ENCODE measurements around the gene CLTCL1.
"Not testable (repeated sequence)": the region's sequence is repeated elsewhere in the genome, so short reads cannot be mapped to it uniquely, and the experiment has no call there.

The CLTCL1 gene

DNA sequence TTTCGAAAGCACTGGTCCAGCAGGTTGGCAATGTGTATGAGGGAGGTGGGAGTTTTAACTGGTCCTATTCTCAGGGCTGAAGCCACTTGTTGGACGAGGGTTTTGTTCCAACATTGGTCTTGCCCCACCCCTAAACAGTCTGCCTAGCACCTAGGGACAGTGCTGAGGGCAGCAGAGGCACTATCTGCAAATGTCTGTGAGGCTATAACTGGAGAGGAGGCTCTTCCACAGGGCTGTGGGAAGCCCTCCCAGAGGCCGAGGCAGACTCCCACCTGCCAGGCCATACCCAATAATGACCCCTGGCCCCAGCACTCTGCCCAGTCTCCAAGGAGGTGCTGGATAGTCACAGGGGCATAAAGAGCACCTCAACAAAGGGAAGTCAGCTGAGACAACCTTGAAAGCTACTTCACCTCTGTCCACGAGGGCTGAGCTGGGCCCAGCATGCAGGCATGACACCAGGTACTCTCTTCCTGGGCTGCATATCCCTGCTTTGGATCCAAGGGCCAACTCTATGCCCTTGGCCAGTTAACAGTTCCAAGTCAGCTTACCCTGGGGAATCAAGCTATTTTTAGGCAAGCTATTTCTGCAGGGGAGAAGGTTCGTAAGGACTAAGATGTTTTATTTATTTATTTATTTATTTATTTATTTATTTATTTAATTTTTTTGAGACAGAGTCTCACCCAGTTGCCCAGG lies 72.8 kb downstream of the CLTCL1 start:
- DNase-seq (ENCODE audit: low spot score): no peak

DNA sequence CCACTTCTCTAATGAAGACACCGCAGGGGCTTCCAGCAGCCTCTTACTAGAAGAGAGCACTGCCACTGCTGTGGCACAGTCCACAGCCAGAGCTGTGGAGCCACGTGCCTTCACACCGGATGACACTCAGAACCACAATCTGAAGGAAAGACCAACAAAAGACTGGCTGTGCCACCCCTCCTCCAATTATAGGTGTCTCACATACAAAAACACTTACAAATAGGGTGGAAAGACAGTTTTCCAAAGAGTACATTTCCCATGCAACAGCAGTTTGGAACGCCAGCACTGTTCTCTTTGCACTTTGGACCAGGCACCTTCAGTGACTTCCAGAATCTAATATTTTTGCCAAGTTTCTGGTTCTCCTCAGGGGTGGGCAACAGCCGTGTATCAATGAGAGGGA lies 74.9 kb downstream of the CLTCL1 start:
- DNase-seq (ENCODE audit: low spot score): no peak

DNA sequence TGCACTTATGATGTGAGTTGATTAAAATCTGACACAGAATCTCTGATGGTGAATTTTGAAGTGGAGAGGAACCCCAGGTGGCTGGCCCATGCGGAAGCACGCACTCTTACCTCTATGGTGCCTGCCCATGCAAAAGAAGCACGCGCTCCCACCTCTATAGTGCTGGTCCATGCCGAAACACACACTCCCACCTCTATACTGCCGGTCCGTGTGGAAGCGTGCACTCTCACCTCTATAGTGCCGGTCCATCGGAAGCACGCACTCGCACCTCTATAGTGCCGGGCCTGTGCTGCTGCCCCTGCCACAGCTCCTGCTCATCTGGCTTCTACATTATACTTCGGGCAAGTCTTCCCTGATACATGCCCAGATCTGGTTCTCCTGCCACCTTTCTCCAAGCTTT lies 76.2 kb downstream of the CLTCL1 start:
- no peak for DNase-seq (ENCODE audit: low spot score)

DNA sequence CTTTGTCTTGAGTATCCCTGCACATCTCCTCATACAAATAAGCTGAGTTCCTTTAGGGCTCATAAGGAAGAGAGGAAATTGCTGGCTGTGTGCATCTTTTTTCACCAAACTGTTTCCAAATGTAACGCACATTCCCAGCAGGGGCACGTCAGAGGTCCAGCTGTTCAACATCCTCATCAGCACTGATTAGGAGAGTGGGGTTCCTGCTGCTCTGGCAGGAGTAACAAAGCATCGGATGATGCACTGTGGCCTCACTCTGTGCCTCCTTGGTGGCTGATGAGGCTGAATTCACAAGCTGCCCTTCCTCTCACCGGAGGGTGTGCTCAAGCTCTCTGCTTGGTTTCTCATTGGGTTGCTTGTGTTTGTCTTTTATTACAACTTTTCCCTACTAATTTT lies 77.4 kb downstream of the CLTCL1 start:
- peak; percentile 62 for DNase-seq (ENCODE audit: low spot score)

DNA sequence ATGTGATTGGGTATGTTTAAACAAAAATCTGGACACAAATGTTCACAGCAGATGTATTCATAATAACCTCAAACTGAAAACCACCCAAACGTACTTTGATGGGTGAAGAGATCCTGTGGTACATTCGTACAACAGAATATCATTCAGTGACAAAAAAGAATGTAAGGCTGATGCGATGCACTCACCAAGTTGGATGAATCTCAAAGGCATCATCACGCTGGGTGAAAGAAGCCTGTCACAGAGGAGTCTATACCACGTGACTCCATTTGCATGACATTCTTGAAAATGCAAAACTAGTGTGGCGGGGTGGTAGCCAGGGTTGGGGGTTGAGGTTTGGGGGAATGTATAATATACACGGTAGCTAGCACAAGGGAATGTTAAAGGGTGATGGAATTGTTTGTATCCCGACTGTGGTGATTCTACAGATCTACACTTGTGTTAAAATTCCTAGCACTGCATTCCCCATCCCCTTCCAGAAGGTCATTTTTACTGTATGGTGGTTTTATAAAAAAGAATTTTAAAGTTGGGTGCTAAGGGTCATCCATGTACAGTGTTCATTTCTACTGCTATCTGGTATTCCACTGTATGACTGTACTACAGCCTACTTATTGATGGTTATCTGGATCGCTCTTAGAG lies 78.0 kb downstream of the CLTCL1 start:
- no peak for DNase-seq (ENCODE audit: low spot score)

DNA sequence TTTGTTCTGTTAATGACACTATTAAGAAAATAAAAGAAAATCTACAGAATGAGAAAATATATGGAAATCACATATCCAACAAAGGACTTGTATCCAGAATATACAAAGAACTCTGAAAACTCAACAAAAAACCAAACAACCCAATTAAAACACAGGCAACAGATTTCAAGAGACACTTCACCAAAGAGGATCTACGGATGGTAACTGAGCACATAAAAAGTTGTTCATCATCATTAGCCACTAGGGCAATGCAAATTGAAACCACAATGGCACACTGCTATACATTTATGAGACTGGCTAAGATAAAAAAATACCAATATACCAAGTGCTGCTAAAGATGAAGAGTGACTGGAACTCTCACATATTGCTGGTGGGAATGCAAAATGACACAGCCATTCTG lies 78.5 kb downstream of the CLTCL1 start:
- no peak for DNase-seq (ENCODE audit: low spot score)

DNA sequence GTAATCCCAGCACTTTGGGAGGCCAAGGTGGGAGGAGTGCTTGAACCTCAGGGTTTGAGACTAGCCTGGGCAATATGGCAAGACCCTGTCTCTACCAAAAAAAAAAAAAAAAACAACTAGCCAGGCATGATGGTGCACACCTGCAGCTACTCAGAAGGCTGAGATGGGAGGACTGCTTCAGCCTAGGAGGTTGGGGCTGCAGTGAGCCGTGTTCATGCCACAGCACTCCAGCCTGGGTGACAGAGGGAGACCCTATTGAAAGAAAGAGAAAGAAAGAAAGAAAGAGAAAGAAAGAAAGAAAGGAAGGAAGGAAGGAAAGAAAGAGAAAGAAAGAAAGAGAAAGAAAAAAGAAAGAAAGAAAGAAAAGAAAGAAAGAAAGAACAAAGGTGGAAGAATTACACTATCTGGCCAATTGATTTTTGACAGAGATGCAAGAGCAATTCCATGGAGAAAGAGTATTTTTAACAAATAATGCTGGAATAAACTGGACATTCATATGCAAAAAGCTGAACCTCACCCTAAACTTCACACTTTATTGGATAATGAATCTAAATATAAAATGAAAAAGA lies 79.1 kb downstream of the CLTCL1 start:
- DNase-seq (ENCODE audit: low spot score): no peak

DNA sequence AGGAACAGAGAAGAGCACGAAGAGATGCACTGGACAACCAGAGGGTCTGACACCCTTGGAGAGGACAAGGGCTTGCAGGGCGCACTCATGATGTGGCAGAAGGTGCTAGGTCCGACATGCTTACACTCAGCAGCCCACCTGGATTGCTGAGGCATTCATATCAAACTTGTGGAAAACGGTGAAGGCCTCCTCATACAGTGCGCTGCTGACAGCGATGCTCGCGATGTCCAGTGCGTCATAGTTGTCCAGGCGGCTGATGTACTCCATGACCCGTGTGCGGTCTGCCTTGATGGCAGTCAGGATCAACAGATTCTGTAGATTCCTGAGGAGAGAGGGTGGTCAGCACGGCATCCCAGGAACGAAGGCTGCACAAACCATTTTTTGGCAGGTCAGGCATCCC lies 81.3 kb downstream of the CLTCL1 start:
- no peak for DNase-seq (ENCODE audit: low spot score)

DNA sequence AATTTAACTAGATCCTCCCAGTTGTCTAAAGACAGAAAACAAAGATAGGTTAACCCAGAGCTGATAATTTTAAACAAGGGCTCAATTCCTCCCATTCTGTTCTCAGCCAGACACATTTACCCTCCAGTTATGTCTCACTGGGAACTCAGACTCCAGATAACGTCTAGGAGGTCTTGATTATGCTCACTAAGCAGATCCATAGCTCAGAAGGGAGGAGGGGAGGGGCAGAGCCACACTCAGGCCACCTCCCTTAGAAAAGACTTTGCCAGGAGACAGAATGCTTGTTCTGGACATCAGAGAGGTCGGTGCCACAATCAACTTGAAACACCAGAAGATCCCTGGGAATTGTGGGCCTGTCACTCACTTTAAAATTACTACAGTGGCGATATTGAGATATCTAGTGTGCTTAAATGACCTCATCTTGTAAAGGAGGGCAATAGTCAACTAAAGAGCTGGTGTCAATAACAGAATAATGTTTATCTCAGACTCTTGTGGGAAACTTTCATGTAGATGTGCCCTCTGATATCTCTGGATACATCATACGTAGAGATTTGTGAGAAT lies 83.2 kb downstream of the CLTCL1 start:
- no peak for DNase-seq (ENCODE audit: low spot score)

DNA sequence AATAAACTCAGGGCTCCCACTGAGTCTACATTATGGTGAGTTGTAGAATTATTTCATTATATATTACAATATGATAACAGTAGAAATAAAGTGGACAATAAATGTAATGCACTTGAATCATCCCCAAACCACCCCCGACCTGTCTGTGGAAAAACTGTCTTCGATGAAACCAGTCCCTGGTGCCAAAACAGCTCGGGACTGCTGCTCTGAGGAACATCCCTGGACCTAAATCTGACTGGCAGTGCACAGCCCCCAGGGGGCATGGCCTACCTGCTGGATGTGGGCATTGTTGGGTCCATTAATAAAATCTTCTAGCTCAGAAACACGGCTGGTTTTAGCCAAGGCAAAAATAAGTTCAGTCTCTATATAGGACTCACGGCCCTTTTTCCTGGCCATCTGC lies 83.6 kb downstream of the CLTCL1 start:
- DNase-seq (ENCODE audit: low spot score): no peak

DNA sequence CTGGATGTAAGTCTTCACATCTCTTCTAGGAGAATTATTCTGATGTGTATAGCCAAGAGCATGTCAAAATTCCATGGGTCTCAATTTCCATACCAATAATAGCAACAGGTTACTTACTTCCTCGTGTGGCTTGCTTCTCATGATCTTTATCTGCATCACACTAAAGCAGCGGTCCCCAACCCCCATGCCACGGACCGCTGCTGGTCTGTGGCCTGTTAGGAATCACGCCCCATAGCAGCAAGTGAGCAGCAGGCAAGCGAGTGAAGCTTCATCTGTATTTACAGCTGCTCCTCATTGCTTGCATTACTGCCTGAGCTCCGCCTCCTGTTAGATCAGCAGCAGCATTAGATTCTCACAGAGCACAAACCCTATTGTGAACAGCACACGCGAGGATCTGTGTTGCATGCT lies 84.1 kb downstream of the CLTCL1 start:
- no peak for DNase-seq (ENCODE audit: low spot score)

DNA sequence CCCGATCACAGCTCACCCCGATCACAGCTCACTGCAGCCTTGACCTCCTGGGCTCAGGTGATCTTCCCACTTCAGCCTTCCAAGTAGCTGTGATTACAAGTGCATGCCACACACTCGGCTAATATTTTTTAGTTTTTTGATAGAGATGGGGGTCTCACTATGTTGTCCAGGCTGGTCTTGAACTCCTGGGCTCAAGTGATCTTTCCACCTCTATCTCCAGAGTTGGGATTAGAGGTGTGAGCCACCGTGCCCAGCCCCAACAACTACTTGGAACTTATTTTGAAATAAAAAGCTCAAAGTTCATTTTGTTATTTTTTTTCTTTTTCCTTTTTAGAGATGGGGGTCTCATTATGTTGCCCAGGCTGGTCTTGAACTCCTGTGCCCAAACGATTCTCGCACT lies 85.2 kb downstream of the CLTCL1 start:
- no peak for DNase-seq (ENCODE audit: low spot score)

DNA sequence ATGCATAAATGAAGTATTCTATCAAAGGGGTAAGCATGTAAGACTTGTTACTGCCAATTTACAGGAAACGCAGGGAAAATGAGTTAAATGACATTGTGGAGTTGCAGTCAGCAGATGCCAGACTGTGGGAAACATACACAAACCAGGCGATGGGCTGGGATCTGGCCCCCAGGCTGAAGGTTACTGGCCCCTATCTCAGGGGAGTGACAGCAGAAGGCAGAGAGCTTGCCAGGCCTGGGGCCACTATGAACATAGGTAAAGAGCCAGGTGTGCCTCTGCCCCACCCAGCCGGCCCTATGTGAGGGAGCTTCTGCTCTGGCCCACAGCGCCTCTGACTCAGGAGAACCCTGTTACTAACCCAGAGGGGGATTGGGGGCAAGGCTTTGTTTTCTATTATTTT lies 86.9 kb downstream of the CLTCL1 start:
- DNase-seq (ENCODE audit: low spot score): no peak

DNA sequence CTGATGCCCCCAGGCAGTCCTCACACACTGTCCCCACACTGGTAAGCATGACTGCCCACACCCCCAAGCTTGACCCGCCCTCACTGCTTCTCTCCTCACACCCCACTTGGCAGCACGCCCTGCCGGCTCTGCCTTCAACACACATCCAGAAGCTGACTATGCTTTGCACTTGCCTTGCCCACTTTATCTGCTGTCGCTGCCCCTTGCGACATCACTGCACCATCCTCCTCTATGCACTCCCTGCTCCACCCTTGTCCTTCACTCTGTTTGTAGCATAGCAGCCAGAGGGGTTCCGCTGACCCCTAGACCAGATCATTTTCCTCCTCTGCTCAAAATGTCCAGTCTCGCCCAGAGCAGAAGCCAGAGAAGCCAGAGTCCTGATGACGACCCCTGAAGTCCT lies 87.7 kb downstream of the CLTCL1 start:
- DNase-seq (ENCODE audit: low spot score): no peak

DNA sequence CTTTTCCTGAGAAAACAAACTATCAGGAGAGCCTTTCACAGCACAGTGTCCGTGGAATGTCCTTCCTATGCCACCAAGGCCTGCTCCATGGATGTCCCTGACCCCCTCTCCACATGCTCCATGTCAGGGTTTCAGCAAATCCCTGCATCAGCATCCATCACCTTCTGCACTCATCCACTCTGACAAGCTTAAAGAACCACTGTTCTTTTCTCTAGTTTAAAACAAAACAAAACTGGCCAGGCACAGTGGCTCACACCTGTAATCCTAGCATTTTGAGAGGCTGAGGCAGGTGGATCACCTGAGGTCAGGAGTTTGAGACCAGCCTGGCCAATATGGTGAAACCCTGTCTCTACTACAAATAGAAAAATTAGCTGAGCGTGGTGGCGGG lies 88.7 kb downstream of the CLTCL1 start:
- DNase-seq (ENCODE audit: low spot score): not testable (repeated sequence)

DNA sequence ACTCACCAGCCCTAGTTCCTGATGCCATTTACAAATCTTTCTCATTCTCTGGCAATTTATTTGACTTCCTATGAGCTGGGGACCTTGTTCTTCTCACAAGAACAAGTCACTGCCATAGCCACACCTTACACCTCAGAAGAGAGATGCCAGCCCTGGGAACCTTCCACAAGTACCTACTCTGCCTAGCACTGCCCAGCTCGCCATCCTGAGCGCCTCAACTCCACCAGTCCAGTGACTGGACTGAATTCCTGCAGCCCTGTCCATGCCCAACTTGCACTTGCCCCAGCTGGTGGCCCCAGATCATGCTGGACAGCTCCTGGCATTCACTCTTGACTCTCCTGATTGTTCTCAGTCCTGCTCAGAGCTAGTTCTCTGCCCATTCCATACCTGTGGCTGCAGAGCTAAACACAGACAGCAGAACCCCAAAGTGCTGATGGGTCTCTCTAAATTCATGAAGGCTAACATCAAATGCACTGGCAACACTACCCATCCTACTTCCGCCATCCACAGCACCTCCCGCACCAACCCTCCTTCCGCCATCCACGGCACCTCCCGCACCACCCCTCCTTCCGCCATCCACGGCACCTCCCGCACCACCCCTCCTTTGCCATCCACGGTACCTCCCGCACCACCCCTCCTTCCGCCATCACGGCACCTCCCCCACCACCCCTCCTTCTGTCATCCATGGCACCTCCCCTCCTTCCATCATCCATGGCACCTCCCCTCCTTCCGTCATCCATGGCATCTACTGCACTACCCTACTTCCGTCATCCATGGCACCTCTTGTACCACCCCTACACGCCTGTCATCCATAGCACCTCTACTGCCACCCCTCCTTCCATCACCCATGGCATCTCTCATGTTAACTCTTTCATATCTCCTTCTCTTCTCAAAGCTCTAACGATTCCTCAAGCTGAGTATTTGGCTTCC lies 89.4 kb downstream of the CLTCL1 start:
- DNase-seq (ENCODE audit: low spot score): peak; percentile 32

DNA sequence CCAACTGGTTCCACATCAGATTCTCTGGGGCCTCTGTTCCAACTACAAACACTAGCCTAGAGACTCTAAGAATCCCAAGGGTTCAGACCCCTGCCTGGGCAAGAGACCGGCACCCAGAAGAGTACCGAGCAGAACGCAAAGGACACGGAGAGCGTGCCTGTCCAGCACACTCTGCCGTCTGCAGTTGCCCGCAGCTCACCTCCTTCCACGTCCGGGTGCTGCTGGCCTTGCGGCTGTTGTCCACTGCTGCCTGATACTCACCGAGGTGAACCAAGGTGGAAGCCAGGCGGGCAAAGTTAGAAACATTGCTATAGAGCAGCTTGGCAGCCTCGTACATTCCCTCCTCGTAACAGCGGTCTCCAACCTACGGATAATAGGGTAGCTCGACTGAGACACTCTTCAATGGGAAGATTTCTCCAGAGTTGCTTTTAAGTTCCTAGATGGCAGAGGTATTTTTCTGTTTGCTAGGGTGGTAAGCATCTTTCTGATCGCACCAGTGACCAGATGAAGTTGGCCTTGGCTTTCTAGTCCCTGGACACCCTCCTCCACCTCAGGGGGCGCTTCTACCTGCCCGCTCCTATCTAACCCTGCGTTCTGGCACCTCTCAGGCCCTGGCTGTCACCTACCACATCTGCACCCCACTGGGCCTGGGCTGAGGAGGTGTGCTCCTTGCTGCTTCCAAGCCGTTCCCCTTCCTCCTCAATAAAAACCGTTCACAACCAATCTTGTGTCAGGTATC lies 90.2 kb downstream of the CLTCL1 start:
- DNase-seq (ENCODE audit: low spot score): no peak

DNA sequence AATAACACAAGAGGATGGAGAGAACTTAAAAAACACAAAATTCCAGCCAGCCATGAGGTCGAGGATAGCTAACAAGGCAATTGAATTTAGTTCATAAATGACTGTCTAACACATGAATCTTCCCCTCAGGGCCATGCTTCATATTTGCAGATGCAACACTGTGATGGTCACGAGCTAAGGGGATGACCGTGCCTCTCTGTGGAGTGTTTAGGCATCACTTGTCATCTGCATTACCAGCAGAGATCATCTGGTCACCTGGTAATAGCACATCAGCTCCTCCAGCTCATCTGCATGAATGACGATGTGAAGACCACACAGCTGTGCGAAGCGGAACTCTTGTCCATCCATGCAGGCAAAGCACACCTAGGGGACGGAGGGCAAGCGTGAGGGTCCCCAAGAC lies 92.0 kb downstream of the CLTCL1 start:
- no peak for DNase-seq (ENCODE audit: low spot score)

DNA sequence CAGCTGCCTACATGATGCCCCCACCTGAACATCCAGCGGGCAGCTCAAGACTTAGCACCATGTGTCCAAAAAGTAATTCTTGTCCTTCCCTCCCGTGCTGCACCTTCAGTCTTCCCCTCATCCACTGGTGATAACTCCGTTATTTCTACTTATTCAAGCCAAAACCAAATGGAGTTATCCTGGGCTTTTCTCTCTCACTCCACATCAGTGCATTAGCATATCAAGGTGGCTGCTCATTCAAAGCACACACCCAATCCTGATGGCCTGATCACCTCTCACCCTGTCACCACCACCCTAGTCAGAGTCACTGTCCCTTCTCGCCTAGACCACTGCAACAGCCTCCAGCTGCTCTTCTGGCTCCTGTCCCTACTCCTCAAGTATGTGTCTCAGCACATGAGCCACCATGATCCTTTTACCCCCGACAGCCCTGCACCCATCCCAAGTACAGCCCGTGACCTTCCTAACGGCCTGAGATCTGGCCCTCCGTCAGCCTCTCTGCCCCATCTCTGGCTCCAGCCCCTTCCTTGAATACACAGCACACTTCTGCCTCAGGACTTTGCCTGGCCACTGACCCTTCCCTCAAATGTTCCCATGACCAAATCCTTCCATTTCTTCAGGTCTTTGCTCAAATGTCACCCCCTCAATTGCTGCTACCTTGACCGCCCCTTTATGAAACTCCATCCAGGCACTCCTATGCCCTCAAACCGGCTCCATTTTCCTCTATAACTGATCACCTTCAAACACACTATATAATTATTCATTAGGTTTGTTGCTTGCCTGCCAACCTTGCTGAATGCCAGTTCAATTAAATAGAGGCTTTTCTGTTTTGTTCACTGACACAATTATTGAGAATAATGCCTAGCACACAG lies 93.3 kb downstream of the CLTCL1 start:
- DNase-seq (ENCODE audit: low spot score): no peak

DNA sequence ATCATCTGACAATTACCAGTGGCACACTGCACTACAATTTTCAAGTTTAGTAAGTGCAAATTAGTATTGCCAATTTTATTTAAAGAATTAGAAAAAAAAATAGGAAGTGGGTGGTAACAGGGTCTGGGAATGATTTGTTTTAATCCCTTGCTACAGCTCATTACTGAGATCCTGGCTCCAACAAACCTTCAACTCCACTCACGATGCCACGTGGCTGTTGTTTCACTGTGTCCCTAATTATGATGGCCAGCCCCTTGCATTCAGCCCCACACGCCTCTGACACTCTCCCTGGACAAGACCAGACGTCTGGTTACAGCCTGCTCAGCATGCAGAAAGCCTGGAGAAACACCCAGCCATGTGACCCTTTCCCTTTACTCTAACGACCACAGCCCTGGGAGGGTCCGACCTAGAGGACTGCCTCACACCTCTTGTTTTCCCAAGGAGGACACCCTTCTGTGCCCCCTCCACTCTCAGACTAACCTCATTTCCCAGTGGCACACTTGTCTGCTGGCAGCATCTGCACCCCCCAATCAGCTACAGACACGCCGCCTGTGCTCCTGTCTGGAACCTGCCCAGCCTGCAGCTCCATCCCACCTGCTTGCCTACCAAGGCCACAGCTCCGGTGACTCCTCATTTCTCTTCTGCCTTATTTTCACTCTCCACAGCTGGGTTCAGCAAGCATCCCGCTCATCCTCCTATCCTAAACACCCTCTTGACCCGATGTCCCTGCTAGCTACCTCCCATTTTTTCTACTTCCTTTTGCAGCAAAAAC lies 94.5 kb downstream of the CLTCL1 start:
- DNase-seq (ENCODE audit: low spot score): no peak
